ENCODE data around the gene JAZF1. TPM values are rescaled to one million over a fixed set of nuclear protein-coding genes. Genes with fewer than 3 reads are reported as not detected.

JAZF1 gene
- total RNA-seq, 1 donor from 2014 or later = 33.8 TPM

GRCh38 chr7:27942711-27943110 lies 237.9 kb downstream of the JAZF1 start:
- no peaks in the 10 kb centered on the region for H3K9me3 Mint-ChIP-seq (ENCODE audit: low read depth)
- no peak overlapping the region for H3K4me3 Mint-ChIP-seq (ENCODE audit: unreplicated experiment)
- peaks cover 27% of the 10 kb centered on the region for H3K4me1 Mint-ChIP-seq (ENCODE audit: low read depth)
- H3K36me3 Mint-ChIP-seq (ENCODE audit: low read depth) = peaks cover 3% of the 10 kb centered on the region
- no peak for TF ChIP-seq CTCF (IDR thresholded peaks at IDR 0.05)
- no peak overlapping the region for H3K27ac Mint-ChIP-seq (ENCODE audit: unreplicated experiment)
- H3K27me3 Mint-ChIP-seq (ENCODE audit: low read depth) = no peaks in the 10 kb centered on the region
- DNase-seq (ENCODE audit: low spot score) = no peak

- Mint-ChIP-seq H3K27me3 (ENCODE audit: low read depth) (no peaks in the 10 kb centered on the region), H3K36me3 (ENCODE audit: low read depth) (peaks cover 3% of the 10 kb centered on the region), H3K9me3 (ENCODE audit: low read depth) (no peaks in the 10 kb centered on the region), H3K4me3 (ENCODE audit: unreplicated experiment) (no peak overlapping the region), H3K27ac (ENCODE audit: unreplicated experiment) (no peak overlapping the region), H3K4me1 (ENCODE audit: low read depth) (peaks cover 25% of the 10 kb centered on the region)
- no peak for TF ChIP-seq CTCF (IDR thresholded peaks at IDR 0.05)
- no peak for DNase-seq (ENCODE audit: low spot score)
Measured at GRCh38 chr7:27941522-27941921, 239.1 kb downstream of the JAZF1 start.

GRCh38 chr7:27940341-27940740 lies 240.3 kb downstream of the JAZF1 start:
- peaks cover 3% of the 10 kb centered on the region for H3K36me3 Mint-ChIP-seq (ENCODE audit: low read depth)
- H3K4me3 Mint-ChIP-seq (ENCODE audit: unreplicated experiment) = no peak overlapping the region
- H3K27me3 Mint-ChIP-seq (ENCODE audit: low read depth) = no peaks in the 10 kb centered on the region
- no peak for TF ChIP-seq CTCF (IDR thresholded peaks at IDR 0.05)
- no peaks in the 10 kb centered on the region for H3K9me3 Mint-ChIP-seq (ENCODE audit: low read depth)
- no peak for DNase-seq (ENCODE audit: low spot score)
- H3K27ac Mint-ChIP-seq (ENCODE audit: unreplicated experiment) = no peak overlapping the region
- H3K4me1 Mint-ChIP-seq (ENCODE audit: low read depth) = peaks cover 27% of the 10 kb centered on the region

GRCh38 chr7:27939893-27940292 lies 240.7 kb downstream of the JAZF1 start:
- Mint-ChIP-seq H3K36me3 (ENCODE audit: low read depth) (peaks cover 3% of the 10 kb centered on the region), H3K4me3 (ENCODE audit: unreplicated experiment) (no peak overlapping the region), H3K27ac (ENCODE audit: unreplicated experiment) (no peak overlapping the region), H3K27me3 (ENCODE audit: low read depth) (no peaks in the 10 kb centered on the region), H3K4me1 (ENCODE audit: low read depth) (peaks cover 25% of the 10 kb centered on the region), H3K9me3 (ENCODE audit: low read depth) (no peaks in the 10 kb centered on the region)
- no peak for TF ChIP-seq CTCF (IDR thresholded peaks at IDR 0.05)
- DNase-seq (ENCODE audit: low spot score) = no peak

GRCh38 chr7:27936768-27937102 lies 243.9 kb downstream of the JAZF1 start:
- peaks cover 3% of the 10 kb centered on the region for H3K36me3 Mint-ChIP-seq (ENCODE audit: low read depth)
- TF ChIP-seq CTCF (IDR thresholded peaks at IDR 0.05) = no peak
- no peak overlapping the region for H3K27ac Mint-ChIP-seq (ENCODE audit: unreplicated experiment)
- no peak for DNase-seq (ENCODE audit: low spot score)
- H3K4me1 Mint-ChIP-seq (ENCODE audit: low read depth) = peaks cover 40% of the 10 kb centered on the region
- H3K4me3 Mint-ChIP-seq (ENCODE audit: unreplicated experiment) = no peak overlapping the region
- H3K9me3 Mint-ChIP-seq (ENCODE audit: low read depth) = no peaks in the 10 kb centered on the region
- H3K27me3 Mint-ChIP-seq (ENCODE audit: low read depth) = no peaks in the 10 kb centered on the region

Data from chondrocyte (in vitro differentiated cells).